ENCODE data around the gene MYPN.
"Not testable (repeated sequence)": the region's sequence is repeated elsewhere in the genome, so short reads cannot be mapped to it uniquely, and the experiment has no call there.

The MYPN gene

DNA sequence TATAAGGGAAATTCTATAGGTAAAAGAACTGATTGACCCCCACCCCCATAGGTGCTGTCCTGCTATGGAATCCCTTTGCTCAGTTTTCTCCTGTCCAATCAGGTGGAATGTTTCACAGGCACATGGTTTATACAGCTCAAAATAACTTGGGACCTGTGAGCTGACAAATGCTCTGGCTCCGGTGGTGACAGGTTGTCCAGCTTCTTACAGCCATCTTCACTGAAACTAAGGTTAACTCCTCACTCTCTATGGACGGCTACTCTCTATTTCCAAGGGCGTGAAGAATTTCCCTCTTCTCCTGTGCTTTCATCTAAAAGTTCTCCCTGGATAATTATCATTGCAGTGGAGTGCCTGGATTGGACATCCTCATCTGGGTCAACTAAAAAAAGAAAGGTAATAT is at the start of gene MYPN:
MYPN (plus strand) TSS at position 158 of the 400 bp plus-strand sequence. CDS start 11,951 bp downstream, outside the sequence.
- in situ Hi-C loops (cut with HindIII; ENCODE audit: low sequenced_read_pairs), result no loop called here

DNA sequence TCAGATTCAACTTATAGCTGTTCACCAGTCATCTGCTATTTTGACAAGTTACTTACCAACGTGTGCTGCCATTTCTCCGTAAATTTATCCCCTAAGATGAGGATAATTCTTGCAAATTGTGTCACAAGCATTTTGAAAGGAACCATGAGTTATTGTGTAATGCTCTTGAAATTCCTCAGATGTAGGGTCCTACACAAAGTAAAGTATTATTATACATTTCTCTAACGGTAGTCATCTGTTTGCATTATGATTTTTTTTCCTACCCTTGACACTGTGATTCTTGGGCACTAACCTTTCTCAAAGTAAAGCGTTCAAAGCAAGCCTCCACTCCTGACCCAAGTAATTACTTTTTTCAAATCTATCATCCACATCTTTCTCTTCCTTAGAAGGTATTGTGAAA is 42.3 kb upstream of the MYPN start:
- in situ Hi-C loops (cut with HindIII; ENCODE audit: low sequenced_read_pairs), result no loop called here

DNA sequence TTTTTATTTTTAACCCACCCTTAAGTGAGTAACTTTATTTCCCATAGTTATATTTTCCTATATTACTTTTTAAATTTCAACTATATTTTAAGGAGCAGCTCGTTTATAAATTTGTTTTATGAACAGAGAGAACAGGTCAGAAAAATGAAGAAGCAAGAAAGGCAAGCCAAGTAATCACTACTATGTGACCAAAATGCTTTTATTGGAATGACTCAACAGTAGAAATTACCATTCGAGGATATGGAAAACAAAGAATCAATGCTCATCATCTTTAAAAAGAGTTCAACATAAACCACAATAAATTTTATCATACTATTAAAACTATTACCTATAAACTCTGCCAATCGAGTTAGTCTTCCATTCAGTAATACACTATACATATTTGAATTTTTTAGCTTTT is 41.8 kb upstream of the MYPN start:
- in situ Hi-C loops (cut with HindIII; ENCODE audit: low sequenced_read_pairs), result no loop called here

GRCh38 chr10:68073631-68074030 is 35.7 kb upstream of the MYPN start:
- in situ Hi-C loops (cut with HindIII; ENCODE audit: low sequenced_read_pairs), result no loop called here

DNA sequence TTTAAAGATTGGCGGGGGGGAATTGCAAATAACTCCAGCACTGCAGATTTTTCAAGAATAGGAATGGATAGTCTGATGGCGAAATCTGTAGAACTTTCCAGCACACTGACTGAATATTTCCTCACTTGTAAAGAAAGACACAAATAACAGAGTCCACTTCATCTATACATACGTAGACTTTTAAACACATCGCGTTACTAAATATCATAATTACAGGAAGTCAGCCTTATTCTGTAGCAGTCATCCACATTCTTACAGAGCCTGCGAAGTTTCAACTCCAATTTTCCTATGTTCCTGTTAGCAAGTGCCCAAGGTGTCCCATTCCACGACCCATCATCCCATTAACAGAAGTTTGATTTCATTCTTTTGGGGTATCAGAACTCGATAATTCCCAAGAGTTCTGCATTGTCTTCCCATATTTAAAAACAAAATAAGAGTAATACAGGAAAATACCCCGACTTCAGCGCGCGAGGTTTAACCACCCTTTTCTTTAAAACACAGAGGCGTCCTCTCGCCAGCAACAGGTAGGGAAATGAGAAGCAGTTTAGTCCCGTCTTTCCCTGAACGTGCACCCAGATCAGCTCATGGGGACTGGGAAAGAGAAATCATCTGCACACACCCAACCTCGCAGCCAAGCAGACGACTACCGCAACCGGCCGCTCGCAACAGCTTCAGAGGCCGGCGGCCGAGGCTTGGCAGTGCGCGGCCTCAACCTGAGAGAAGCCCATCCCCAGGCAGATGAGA is 35.1 kb upstream of the MYPN start:
- in situ Hi-C loops (cut with HindIII; ENCODE audit: low sequenced_read_pairs), result no loop called here

GRCh38 chr10:68074775-68075549 is 34.3 kb upstream of the MYPN start, which contains the start of gene HERC4:
Gene HERC4 (minus strand): TSS chr10:68075283. CDS start chr10:68073108, 2,175 bp downstream.
- in situ Hi-C loops (cut with HindIII; ENCODE audit: low sequenced_read_pairs), result no loop called here

- in situ Hi-C loops (cut with HindIII; ENCODE audit: low sequenced_read_pairs), result no loop called here
Observed at GRCh38 chr10:68075550-68076004, 33.7 kb upstream of the MYPN start.

- in situ Hi-C loops (cut with HindIII; ENCODE audit: low sequenced_read_pairs), result not testable (repeated sequence)
Observed at GRCh38 chr10:68076081-68076480, 33.2 kb upstream of the MYPN start.

- in situ Hi-C loops (cut with HindIII; ENCODE audit: low sequenced_read_pairs), result no loop called here
Observed at GRCh38 chr10:68077026-68077425, 32.3 kb upstream of the MYPN start.

- in situ Hi-C loops (cut with HindIII; ENCODE audit: low sequenced_read_pairs), result no loop called here
Observed at GRCh38 chr10:68079434-68079833, 29.9 kb upstream of the MYPN start.

DNA sequence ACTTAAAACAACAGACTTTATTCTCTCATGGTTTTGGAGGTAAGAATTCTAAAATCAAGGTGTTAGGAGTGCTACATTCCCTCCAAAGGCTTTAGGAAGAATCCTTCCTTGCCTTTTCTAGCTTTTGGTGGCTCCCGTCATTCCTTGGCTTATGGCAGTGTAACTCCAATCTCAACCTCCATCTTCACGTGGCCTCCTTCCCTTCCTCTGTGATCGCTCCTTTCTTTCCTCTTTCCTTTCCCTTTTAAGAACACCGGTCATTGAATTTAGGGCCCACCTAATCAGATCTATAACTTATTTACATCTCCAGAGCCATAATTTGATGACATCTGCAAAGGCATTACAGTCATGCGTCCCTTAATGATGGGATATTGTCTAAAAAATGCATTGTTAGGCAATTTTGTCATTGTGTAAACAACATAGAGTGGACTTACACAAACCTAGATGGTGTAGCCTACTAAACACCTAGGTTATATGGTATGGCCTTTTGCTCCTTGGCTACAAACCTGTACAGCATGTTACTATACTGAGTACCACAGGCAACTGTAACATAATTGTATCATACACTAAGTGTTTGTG is 28.3 kb upstream of the MYPN start:
- in situ Hi-C loops (cut with HindIII; ENCODE audit: low sequenced_read_pairs), result no loop called here

DNA sequence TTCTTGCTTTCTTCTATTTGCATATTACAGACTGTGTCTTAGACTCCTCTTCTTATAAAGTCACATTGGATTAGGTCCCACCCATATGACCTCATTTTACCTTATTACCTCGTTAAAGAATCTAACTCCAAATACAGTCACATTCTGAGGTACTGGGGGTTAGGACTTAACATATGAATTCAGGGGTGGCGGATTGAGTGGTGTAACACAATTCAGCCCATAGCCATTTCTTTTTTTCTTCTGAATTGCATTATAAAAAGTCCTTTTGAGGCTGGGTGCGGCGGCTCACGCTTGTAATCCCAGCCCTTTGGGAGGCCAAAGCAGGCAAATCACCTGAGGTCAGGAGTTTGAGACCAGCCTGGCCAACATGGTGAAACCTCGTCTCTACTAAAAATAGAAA is 27.4 kb upstream of the MYPN start:
- in situ Hi-C loops (cut with HindIII; ENCODE audit: low sequenced_read_pairs), result no loop called here

- in situ Hi-C loops (cut with HindIII; ENCODE audit: low sequenced_read_pairs), result no loop called here
Observed at GRCh38 chr10:68082872-68083271, 26.4 kb upstream of the MYPN start.

GRCh38 chr10:68083953-68084352 is 25.3 kb upstream of the MYPN start:
- in situ Hi-C loops (cut with HindIII; ENCODE audit: low sequenced_read_pairs), result no loop called here

GRCh38 chr10:68084469-68084868 is 24.8 kb upstream of the MYPN start:
- in situ Hi-C loops (cut with HindIII; ENCODE audit: low sequenced_read_pairs), result no loop called here

GRCh38 chr10:68086011-68086410 is 23.3 kb upstream of the MYPN start:
- in situ Hi-C loops (cut with HindIII; ENCODE audit: low sequenced_read_pairs), result no loop called here

- in situ Hi-C loops (cut with HindIII; ENCODE audit: low sequenced_read_pairs), result no loop called here
Observed at GRCh38 chr10:68086910-68087684, 22.2 kb upstream of the MYPN start.

- in situ Hi-C loops (cut with HindIII; ENCODE audit: low sequenced_read_pairs), result no loop called here
Observed at GRCh38 chr10:68087685-68088401, 21.4 kb upstream of the MYPN start.

DNA sequence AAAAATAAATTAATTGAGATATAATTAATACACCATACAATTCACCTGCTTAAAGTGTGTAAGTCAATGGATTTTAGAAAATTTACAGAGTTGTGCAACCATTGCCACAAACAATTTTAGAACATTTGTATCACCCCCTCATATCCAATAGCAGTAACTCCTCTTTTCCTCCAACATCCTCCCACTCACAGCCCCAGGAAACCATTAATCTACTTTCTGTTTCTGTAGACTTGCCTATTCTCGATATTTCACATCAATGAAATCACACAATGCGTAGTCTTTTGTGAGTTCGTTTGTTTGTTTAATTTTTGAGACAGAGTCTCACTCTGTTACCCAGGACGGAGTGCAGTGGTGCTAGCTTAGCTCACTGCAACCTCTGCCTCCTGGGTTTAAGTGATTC is 20.5 kb upstream of the MYPN start:
- in situ Hi-C loops (cut with HindIII; ENCODE audit: low sequenced_read_pairs), result no loop called here

- in situ Hi-C loops (cut with HindIII; ENCODE audit: low sequenced_read_pairs), result no loop called here
Observed at GRCh38 chr10:68090586-68090985, 18.7 kb upstream of the MYPN start.

All from DLD1 (cell line).